G401.6 (cell line): Measurements from ENCODE around the gene MYOCD.

Experiments used
- FAIRE-seq: peaks from 2 replicates; lab custom pipeline; 2012; peaks lifted over from hg19 to GRCh38; lab: Jason Lieb, UNC

MYOCD gene

DNA sequence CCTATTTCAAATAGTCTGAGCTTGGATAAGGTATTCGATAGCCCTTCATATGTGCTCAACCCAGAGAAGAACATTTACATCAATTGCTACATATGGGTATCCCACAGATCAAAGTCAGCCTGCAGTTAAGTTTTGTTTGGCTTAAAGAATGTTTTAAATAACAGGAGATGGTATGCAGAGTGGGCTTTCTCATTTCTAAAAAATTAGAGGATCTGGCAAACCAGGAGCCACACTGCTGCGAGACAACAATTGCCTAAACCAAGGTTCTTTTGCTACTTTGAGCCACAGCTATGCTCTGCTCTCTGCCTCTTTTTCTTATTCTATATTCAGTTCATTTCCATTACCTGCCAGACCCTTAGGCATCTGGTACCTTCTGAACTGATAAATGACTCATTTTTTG lies 93.4 kb downstream of the MYOCD start:
- FAIRE-seq, result no peak

DNA sequence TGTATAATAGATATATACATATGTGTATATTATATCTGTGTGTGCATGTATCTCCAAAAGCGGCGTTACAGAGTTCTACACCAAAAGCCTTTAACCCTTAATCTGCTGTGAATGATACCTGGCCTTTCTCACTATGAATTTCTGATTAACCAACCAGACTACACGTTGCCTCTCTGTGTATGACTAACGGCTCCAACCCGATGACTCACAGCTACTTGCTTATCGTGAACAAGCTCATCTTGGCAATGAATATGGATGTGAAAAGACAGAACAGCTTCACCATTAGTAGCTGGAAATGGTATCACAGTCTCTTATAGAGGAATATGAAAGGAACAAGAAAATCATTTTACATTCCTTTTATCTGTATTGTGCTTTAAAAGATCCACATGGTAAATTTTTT lies 99.9 kb downstream of the MYOCD start:
- FAIRE-seq, result no peak

DNA sequence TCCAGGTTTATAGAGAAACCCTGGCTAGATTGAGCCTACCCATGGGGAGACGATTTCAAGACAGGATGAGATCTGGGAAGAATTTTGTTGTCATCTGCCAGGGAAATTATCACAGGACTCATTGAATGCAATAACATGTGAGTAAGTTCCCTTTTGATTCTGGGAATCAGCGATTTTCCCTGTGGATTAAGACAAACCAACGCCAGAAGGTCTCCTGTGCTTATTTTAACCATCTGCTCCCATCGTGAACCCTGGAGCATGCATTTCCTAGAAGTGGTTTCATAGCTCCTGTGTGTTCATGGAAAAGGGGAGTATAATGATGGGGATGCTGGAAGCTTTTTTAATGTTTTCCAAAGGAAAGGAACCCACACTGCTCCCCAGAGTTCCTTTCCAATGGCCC lies 102.6 kb downstream of the MYOCD start:
- FAIRE-seq, result no peak

GRCh38 chr17:12769981-12770380 lies 104.3 kb downstream of the MYOCD start:
- no peak for FAIRE-seq

DNA sequence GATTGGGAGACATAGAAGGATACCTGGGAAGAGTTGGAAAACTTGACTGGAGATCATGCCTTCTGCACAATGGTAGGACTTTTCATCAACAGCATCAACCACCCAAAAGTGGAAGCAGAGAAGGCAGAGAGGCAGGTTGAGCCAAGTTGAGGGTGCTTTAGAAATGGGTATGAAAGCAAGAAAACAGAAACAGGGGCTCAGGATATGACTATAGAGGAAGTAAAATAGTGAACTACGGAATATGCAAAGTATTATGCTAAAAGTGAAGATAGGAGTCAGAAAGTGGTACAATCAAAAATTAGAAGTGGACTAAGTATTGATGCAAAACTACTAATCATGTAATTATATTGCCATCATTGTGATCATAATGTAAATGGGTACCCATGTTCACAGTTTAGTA lies 107.5 kb downstream of the MYOCD start:
- FAIRE-seq, result no peak

- no peak for FAIRE-seq
Observed at GRCh38 chr17:12789075-12789480, 123.4 kb downstream of the MYOCD start.

GRCh38 chr17:12789481-12790248 lies 124.0 kb downstream of the MYOCD start, which contains the start of gene ARHGAP44:
Gene ARHGAP44, plus strand, starts transcription at chr17:12789498. Its CDS starts 341 bp downstream, at chr17:12789839.
- no peak for FAIRE-seq

DNA sequence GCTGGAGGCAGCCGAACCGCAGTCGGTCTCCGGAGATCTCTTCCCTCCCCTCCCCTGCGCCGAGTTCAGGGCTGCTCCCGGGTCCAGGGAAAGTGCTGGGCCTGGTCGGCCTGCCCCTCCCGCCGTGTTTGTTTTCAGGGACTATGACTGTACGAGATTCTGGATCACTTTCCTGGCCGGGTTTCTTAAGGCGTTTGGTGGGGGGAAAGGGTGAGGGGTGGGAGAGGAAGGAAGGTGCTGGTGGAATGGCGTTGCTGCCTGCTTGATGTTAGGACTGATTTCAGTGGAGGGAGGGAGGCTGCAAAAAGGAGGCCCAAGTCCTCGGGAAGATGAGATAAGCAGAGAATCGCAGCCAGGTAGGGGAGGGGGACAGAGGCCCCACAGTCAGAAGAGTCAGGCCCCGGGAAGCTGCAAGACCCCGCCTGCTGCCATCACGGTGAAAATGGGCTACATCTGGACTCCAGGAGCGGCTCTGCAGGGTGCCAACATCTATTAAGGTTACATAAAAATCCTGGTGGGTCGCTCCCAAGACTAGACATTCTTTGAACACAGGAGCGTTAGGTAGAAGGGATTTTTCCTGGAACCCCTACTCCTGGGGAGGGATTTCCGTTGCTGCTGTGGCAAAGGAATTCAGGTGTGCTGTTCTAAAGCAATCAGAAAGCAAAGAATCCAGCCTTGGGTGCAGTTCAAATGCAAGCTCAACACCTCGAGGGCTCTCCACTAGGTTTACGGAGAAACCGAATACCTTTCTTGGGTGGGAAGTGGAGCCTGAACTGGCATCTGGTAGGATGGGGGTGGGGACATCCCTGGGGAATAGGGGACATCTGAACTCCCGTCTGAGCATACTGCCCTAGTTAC lies 124.8 kb downstream of the MYOCD start:
- FAIRE-seq, result no peak

GRCh38 chr17:12794919-12795532 lies 129.3 kb downstream of the MYOCD start:
- no peak for FAIRE-seq

DNA sequence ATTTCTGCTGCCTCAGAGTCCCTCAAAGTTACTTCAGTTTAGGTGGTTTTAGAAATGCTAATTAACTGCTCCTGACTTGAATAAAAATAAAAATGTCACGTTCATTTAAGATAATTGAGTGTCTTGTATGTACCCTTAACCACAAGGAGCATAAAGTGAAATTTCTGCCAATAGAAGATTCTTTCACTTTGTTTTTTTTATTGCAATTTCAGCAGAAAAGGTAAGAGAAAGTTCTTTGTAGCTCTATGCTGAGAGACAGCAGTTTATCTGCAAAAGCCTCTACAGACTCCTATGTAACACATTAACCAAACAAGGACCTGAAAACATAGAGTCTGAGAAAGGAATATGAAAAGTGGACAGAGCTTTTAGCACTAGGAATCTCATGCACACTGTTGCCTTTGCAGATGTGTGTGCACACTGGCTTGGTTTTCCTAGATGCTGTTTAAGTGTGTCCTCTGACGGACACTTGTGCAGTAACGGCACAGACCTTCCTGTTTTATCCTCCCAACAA lies 135.2 kb downstream of the MYOCD start:
- no peak for FAIRE-seq

DNA sequence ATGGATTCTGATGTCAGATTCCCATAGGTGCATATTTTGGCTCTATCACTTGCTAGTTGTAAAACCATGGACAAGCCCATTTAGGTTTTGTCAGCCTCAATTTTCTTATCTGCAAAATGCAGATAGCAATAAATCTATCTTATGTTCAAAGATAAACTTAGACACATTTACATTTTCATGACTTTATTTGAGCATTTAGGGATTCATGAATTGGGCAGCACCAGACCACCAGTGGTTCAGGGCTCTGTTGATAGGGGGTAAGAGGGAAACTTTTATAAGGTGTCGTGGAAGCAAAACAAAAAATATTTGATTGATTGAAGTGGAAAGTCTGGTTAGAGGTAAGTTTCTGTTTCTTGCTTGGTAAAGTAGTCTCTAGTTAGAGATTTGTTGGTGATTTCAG lies 140.9 kb downstream of the MYOCD start:
- no peak for FAIRE-seq

DNA sequence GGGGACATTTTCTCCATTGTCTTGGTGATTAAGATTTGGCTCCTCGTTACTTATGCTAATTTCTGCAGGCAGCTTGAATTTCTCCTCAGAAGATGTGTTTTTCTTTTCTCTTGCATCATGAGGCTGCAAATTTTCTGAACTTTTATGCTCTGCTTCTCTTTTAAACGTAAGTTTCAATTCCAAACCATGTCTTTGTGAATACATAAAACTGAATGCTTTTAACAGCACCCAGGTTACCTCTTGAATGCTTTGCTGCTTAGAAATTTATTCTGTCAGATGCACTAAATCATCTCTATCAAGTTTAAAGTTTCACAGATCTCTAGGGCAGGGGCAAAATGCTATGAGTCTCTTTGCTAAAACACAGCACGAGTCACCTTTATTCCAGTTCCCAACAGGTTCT lies 143.0 kb downstream of the MYOCD start:
- no peak for FAIRE-seq

GRCh38 chr17:12812877-12813276 lies 147.2 kb downstream of the MYOCD start:
- FAIRE-seq, result no peak

- no peak for FAIRE-seq
Observed at GRCh38 chr17:12813664-12814063, 148.0 kb downstream of the MYOCD start.

DNA sequence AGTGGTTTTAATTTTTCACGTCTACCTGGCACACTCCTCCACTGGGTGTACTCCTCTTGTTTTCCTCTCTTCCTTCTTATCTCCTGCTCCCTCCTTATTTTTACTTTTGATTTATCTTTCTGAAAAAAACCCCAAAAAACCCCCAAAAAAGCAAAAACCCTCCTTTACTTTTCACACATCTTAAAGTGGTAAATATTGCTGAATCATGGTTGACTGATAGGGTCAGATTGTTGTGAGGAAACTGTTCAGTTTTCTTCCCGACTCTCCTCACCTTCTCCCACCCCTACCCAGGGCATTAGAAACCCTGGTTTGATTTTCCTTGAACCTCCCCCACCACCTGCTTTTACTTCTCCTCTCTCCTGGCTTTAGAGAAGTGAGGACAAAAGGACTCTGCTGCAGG lies 149.0 kb downstream of the MYOCD start:
- no peak for FAIRE-seq

- FAIRE-seq, result no peak
Observed at GRCh38 chr17:12815642-12816141, 150.0 kb downstream of the MYOCD start.
